Loucy (cell line): Measurements from ENCODE around the gene CDC34.

Experiments
- CTCF ChIP-seq: fragments of 200-600 bp; sonication (generic); conservative IDR thresholded peaks from 2 replicates; pipeline ENCODE4 v1.5.1; 2014; ENCODE audit warnings: mild to moderate bottlenecking, antibody characterized with exemption, low read length
- EZH2phosphoT487 ChIP-seq: fragments of 200-600 bp; IDR thresholded peaks from 2 replicates; pipeline ENCODE4 v1.6.1; 2018; ENCODE audit warnings: antibody characterized with exemption, mild to moderate bottlenecking, moderate library complexity, borderline replicate concordance

DNA sequence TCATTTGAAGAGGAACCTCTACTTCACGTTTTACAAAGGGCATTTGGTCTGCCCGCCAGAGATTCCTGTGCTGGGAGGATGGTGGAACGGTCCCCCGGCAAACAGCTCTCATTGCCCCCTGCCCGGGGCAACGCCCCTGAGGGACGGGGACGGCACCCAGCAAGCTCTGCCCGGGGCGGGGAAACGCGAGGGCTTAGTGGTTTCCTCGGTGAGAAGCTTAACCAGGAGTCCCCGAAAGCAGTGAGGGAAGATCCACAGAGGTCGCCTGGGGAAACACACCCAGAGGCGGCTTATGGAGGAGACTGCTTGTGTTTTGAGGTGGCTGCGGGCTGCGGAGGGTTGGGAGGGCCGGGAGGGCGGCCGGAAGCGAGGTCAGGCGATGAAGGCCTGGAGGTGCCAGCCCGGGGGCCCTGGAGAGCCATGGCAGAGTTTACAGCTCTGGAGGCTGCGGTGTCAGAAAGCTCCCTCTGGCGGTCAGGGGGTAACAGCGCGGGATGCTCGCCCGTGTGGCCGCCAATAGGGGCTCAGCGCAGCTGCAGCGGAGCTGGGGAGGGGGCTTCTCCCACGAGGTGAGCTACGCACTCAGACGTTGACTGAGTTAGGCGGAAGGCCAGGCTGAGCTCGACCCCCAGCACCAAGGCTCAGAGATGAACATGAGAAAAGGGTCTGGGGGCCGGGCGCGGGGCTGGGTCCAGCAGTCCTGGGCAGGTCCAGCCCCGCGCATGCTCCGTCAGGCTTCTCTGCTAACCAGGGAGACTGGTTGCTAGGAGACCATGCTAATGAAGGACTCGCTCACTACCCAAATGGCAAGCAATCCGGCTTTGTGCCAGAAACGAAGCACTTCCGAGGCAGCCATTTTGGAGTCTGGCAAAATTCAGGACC lies 24.9 kb upstream of the CDC34 start:
- TF ChIP-seq EZH2phosphoT487 (no peak), CTCF (peak; percentile 85)
